ENCODE data around the gene DPYD. TPM values are rescaled to one million over a fixed set of nuclear protein-coding genes. Genes with fewer than 3 reads are reported as not detected.

The DPYD gene
- total RNA-seq, 1 donor, result 81.9 TPM

GRCh38 chr1:97875996-97876395 lies 44.8 kb downstream of the DPYD start:
- H3K4me3 ChIP-seq (ENCODE audit: low read depth, low read length), result no peak overlapping the region
- DNase-seq (ENCODE audit: low read depth), result peak; percentile 74
- no peak for TF ChIP-seq CTCF (IDR thresholded peaks at IDR 0.05; ENCODE audit: insufficient read depth, low read length)

- no peak for TF ChIP-seq CTCF (IDR thresholded peaks at IDR 0.05; ENCODE audit: insufficient read depth, low read length)
- no peak overlapping the region for H3K4me3 ChIP-seq (ENCODE audit: low read depth, low read length)
- DNase-seq (ENCODE audit: low read depth), result no peak
Measured at GRCh38 chr1:97870589-97870988, 50.2 kb downstream of the DPYD start.

- no peak overlapping the region for H3K4me3 ChIP-seq (ENCODE audit: low read depth, low read length)
- TF ChIP-seq CTCF (IDR thresholded peaks at IDR 0.05; ENCODE audit: insufficient read depth, low read length), result no peak
- peak; percentile 18 for DNase-seq (ENCODE audit: low read depth)
Measured at GRCh38 chr1:97869441-97869840, 51.4 kb downstream of the DPYD start.

GRCh38 chr1:97867127-97867526 lies 53.7 kb downstream of the DPYD start:
- no peak for DNase-seq (ENCODE audit: low read depth)
- TF ChIP-seq CTCF (IDR thresholded peaks at IDR 0.05; ENCODE audit: insufficient read depth, low read length), result no peak
- no peak overlapping the region for H3K4me3 ChIP-seq (ENCODE audit: low read depth, low read length)

GRCh38 chr1:97864615-97865014 lies 56.2 kb downstream of the DPYD start:
- no peak for TF ChIP-seq CTCF (IDR thresholded peaks at IDR 0.05; ENCODE audit: insufficient read depth, low read length)
- no peak overlapping the region for H3K4me3 ChIP-seq (ENCODE audit: low read depth, low read length)
- no peak for DNase-seq (ENCODE audit: low read depth)

GRCh38 chr1:97853221-97853620 lies 67.6 kb downstream of the DPYD start:
- no peak overlapping the region for H3K4me3 ChIP-seq (ENCODE audit: low read depth, low read length)
- TF ChIP-seq CTCF (IDR thresholded peaks at IDR 0.05; ENCODE audit: insufficient read depth, low read length), result no peak

More at GRCh38 chr1:97853221-97853620, 67.6 kb downstream of the DPYD start:
- no peak for DNase-seq (ENCODE audit: low read depth)
